OCI-M1 (cell line): ENCODE results near the gene ERMARD.
A peak's percentile ranks its signal among the peaks of the same experiment; 100 is the strongest.
"Not testable (repeated sequence)": the region's sequence is repeated elsewhere in the genome, so short reads cannot be mapped to it uniquely, and the experiment has no call there.

ENCODE experiments used
- DNase-seq: peaks from one replicate; lab custom pipeline; 2025; lab: John Stamatoyannopoulos, UW

The ERMARD gene

GRCh38 chr6:169738204-169738975 lies 13.0 kb upstream of the ERMARD start:
- no peak for DNase-seq

- no peak for DNase-seq
Observed at GRCh38 chr6:169738976-169739529, 12.4 kb upstream of the ERMARD start.

GRCh38 chr6:169741344-169741743 lies 10.1 kb upstream of the ERMARD start:
- no peak for DNase-seq

- DNase-seq = no peak
Observed at GRCh38 chr6:169745405-169745804, 6.0 kb upstream of the ERMARD start.

DNA sequence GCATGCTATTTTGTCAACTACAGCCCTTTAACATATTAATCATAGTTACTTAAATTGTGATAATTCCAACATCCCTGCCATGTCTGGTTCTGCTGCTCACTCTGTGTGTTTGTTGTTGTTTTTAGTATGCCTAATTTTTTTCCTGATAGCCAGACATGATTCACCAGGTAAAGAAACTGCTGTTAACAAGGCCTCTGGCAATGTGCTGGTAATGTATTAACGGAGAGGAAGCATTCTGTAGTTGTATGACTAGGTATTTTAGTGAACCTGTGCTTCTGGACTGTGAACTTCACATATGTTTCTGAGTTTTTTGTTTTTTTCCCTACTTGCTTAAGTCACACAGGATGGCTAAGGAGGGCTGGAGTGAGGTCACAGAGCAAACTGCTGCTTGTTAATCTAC lies 4.9 kb upstream of the ERMARD start:
- DNase-seq = no peak

DNA sequence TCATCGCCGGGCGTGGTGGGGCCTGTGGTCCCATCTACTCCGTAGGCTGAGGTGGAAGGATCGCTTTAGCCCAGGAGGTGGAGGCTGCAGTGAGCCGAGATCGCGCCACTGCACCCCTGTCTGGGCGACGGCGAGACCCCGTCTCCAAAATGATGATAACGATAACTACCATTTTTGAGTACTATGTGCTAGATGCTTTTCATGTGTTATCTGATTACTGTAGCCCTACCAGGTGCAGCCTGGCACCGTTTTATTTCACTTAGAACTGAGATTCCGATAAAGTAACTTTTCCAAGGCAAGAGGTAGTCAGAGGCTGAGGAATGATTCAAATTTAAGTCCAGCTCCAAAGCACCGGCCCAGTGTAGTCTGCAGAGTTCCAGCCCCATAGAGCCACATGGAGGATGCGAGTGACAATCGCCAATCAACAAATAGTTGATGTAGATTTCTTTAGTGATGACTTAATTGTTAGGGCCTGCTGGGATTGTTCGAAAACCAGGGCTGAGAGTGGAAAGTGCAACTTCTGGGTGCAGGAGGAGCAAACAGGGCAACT lies 727 bp downstream of the ERMARD start:
- DNase-seq = peak; percentile 48

- DNase-seq = no peak
Observed at GRCh38 chr6:169755162-169755561, 3.7 kb downstream of the ERMARD start.

GRCh38 chr6:169763308-169763707 lies 11.9 kb downstream of the ERMARD start:
- no peak for DNase-seq

DNA sequence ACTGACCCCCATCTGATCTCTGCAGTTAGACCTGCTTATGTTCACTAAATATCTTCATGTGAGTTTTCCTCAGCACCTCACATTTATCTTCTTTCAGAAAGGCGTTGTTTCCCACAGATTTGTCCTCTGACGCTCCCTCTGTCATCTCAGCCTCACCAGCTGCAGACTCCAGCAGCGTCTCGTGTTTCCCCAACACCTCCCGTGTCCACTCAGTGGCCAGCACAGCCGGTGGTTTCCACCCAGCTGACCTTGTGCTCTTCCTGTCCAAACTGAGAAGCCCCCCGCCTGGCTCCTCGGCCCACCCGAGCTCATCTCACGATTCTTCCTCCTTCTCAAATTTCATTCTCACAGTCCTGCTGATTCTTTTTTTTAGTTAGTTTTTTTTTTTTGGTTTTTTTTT lies 12.5 kb downstream of the ERMARD start:
- DNase-seq = no peak

GRCh38 chr6:169765789-169766188 lies 14.4 kb downstream of the ERMARD start:
- DNase-seq = not testable (repeated sequence)

- DNase-seq = no peak
Observed at GRCh38 chr6:169766232-169766631, 14.8 kb downstream of the ERMARD start.

DNA sequence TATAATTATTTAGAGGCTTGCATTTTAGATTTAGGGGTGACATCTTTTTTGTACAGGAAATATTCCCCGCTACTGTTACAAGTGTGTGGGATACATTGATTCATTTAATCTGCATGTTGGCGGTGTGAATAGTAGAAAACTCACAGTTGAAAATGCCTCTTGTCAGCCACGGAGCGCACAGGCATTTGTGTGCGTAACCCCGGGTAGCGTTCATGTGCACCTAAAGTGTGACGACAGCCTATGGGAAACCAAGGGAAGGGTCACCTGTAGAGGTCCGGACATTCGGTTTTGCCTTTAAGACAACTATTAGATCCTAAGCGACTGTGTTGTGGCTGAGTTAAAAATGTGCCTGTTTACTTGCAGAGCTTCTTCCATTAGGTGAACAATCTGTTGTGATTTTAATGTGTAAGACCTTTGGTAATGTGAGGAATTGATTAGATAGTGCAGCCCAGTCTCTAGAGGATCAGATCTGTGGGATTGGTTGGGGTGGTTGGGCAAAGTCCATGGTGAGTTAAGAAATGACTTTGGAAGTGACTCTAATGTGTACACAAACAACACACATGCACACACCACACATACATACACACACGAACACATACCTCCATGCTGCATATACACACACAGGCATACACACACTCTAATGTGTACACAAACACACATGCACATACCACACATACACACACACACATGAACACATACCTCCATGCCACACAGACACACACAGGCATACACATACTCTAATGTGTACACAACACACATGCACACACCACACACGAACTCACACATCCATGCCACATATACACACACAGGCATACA lies 15.7 kb downstream of the ERMARD start:
- no peak for DNase-seq

GRCh38 chr6:169774347-169774746 lies 22.9 kb downstream of the ERMARD start:
- DNase-seq = no peak

GRCh38 chr6:169775321-169775720 lies 23.9 kb downstream of the ERMARD start:
- DNase-seq = no peak

- DNase-seq = no peak
Observed at GRCh38 chr6:169776379-169776778, 25.0 kb downstream of the ERMARD start.

DNA sequence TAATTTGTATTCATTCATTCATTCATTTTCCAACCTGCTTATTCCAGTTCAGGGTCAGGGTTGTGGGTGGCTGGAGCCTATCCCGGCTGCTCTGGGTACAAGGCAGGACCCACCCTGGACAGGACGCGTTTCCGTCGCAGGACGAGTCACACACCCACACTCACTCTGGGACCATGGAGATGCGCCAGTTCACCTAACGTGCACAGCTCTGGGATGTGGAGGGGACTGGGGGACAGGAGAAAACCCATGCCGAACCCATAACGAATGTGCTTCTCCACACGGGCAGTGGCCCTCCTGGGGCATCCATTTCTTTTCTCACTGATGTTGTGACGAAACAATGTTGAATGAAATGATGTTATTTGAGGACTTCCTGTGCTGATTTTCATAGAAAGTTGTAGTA lies 26.5 kb downstream of the ERMARD start:
- DNase-seq = no peak

DNA sequence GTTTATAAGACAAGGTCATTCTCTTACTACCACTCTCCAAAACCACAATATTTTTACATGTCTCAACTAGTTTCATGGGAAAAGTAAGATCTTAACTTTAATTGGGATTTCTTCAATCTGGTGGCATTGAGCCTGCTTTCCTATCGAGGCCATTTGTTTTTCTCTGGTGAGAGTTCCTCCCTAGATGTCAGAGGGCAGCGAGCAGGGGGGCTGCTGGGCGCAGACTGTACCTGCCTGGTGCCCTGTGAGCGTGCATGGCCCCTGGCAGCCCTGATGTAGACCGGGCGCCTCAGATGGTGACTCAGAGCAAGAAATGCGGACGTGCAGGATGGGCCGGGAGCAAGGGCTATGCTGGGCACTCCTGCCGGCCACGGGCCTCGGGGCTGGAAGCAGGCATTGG lies 27.2 kb downstream of the ERMARD start:
- DNase-seq = no peak

- no peak for DNase-seq
Observed at GRCh38 chr6:169779092-169779815, 27.8 kb downstream of the ERMARD start.

DNA sequence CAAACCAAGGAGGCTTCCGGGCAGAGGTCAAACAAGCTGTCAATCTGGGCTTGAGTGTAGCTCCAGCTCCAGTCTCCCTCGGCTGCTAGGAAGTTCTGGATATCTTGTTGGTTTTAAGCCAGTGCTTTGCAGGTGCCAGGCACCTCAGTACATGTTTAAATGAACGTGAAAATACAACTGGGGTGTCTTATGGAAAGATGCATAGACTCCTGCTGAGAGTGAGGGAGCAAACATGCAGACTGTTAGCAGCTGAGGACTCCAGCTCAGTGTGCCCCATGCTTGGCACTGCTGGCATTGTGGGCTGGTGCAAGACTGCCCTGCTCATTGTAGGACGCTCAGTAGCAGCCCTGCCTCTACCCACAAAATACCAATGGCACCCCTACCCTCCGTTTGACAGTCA lies 28.5 kb downstream of the ERMARD start:
- DNase-seq = no peak

- DNase-seq = no peak
Observed at GRCh38 chr6:169780571-169781091, 29.2 kb downstream of the ERMARD start.

- no peak for DNase-seq
Observed at GRCh38 chr6:169782966-169783365, 31.5 kb downstream of the ERMARD start.

DNA sequence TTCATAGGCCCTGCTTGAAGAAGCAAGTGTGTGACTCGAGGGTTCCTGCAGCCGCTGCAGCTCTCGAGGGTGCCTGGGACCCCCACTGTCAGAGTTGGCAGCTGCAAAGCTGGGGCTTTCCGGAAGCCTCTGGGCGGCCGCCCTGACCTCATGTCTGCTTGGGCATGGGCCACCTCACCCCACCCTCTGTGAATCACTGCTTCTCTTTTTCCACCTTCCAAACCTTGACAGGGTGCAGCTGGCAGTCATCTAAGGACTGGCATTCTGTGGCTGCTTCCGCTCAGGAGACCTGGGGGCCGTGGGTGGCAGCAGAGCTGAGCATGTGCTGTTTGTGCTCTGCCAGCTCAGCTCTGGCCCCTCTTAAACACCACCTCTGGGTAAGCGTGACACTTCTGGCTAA lies 32.0 kb downstream of the ERMARD start:
- no peak for DNase-seq
